ENCODE measurements around the gene ARMC9.

The ARMC9 gene

GRCh38 chr2:231292472-231293134 is 94.2 kb downstream of the ARMC9 start:
- ChIA-PET POLR2A (no interaction called here), CTCF (interaction anchor here (0.8 to 2.3 kb wide), 6 partner anchors 9 to 120 kb away, joined by 3 to 10 read pairs (median 4); no protein-coding TSS in a partner anchor)
- DNase-seq (ENCODE audit: extremely low spot score) = no peak
- no peak for TF ChIP-seq CTCF (IDR thresholded peaks at IDR 0.05; ENCODE audit: control extremely low read depth, extremely low read depth, low read depth, missing control alignments)

- no peak for TF ChIP-seq CTCF (IDR thresholded peaks at IDR 0.05; ENCODE audit: control extremely low read depth, extremely low read depth, low read depth, missing control alignments)
- POLR2A ChIA-PET = no interaction called here
- DNase-seq (ENCODE audit: extremely low spot score) = no peak
- CTCF ChIA-PET = interaction anchor here (0.8 to 2.3 kb wide), 7 partner anchors 9 to 119 kb away, joined by 3 to 10 read pairs (median 4); no protein-coding TSS in a partner anchor
Measured at GRCh38 chr2:231293163-231293562, 94.7 kb downstream of the ARMC9 start.

- ChIA-PET POLR2A (no interaction called here), CTCF (interaction anchor here (1.2 to 2.3 kb wide), 5 partner anchors 13 to 118 kb away, joined by 3 to 10 read pairs (median 5); no protein-coding TSS in a partner anchor)
- TF ChIP-seq CTCF (IDR thresholded peaks at IDR 0.05; ENCODE audit: control extremely low read depth, extremely low read depth, low read depth, missing control alignments) = no peak
- DNase-seq (ENCODE audit: extremely low spot score) = no peak
Measured at GRCh38 chr2:231294116-231294515, 95.7 kb downstream of the ARMC9 start.

GRCh38 chr2:231294571-231295362 is 96.3 kb downstream of the ARMC9 start:
- no peak for TF ChIP-seq CTCF (IDR thresholded peaks at IDR 0.05; ENCODE audit: control extremely low read depth, extremely low read depth, low read depth, missing control alignments)
- ChIA-PET CTCF (interaction anchor here (0.8 to 6.3 kb wide), 5 partner anchors 8 to 111 kb away, joined by 3 to 46 read pairs (median 4); no protein-coding TSS in a partner anchor), POLR2A (no interaction called here)
- DNase-seq (ENCODE audit: extremely low spot score) = no peak

- no peak for DNase-seq (ENCODE audit: extremely low spot score)
- ChIA-PET POLR2A (no interaction called here), CTCF (interaction anchor here (0.8 to 6.3 kb wide), 4 partner anchors 9 to 111 kb away, joined by 3 to 46 read pairs (median 4); no protein-coding TSS in a partner anchor)
- TF ChIP-seq CTCF (IDR thresholded peaks at IDR 0.05; ENCODE audit: control extremely low read depth, extremely low read depth, low read depth, missing control alignments) = no peak
Measured at GRCh38 chr2:231295363-231295655, 96.9 kb downstream of the ARMC9 start.

GRCh38 chr2:231296401-231296974 is 98.1 kb downstream of the ARMC9 start:
- TF ChIP-seq CTCF (IDR thresholded peaks at IDR 0.05; ENCODE audit: control extremely low read depth, extremely low read depth, low read depth, missing control alignments) = no peak
- no peak for DNase-seq (ENCODE audit: extremely low spot score)
- POLR2A ChIA-PET = no interaction called here

More at GRCh38 chr2:231296401-231296974, 98.1 kb downstream of the ARMC9 start:
- CTCF ChIA-PET = interaction anchor here (1.0 to 6.3 kb wide), 30 partner anchors 10 to 213 kb away, joined by 3 to 48 read pairs (median 6); no protein-coding TSS in a partner anchor

Data from GM10248 (cell line).